ENCODE measurements around the gene XPC. TPM values are rescaled to one million over a fixed set of nuclear protein-coding genes. Genes with fewer than 3 reads are reported as not detected.

The XPC gene
- total and polyA plus RNA-seq, 4 donors: 12.7 to 26.7 (median 14.2) TPM

GRCh38 chr3:14118400-14119381 is 59.7 kb downstream of the XPC start:
- peak; percentile 44 for DNase-seq (ENCODE audit: low spot score)
- Histone ChIP-seq H3K9me3 (ENCODE audit: control insufficient read depth in 4 of 4, low read length in 3 of 4) (no peaks in the 10 kb centered on the region), H3K4me3 (ENCODE audit: low read depth in 1 of 3, low read length in 3 of 3) (no peak overlapping the region), H3K9ac (ENCODE audit: low read depth in 1 of 2, low read length in 2 of 2) (no peak overlapping the region), H3K27ac (ENCODE audit: low read depth in 1 of 2, low read length in 2 of 2) (peak overlapping the region; percentile 37 to 65), H3K4me1 (ENCODE audit: control insufficient read depth in 4 of 4, insufficient read depth in 4 of 4, low read length in 3 of 4) (peaks cover 21 to 65% (median 50%) of the 10 kb centered on the region in 4 donors), H3K27me3 (ENCODE audit: control insufficient read depth in 4 of 4, insufficient read depth in 4 of 4, low read length in 3 of 4) (no peaks in the 10 kb centered on the region), H3K36me3 (ENCODE audit: control insufficient read depth in 4 of 4, insufficient read depth in 3 of 4, low read depth in 1 of 4, low read length in 3 of 4) (peaks cover 2 to 14% (median 11%) of the 10 kb centered on the region in 4 donors)
- 36% methylated on average over 13 of the region's 13 CpGs for WGBS
- TF ChIP-seq EGR1 (IDR thresholded peaks at IDR 0.05; ENCODE audit: low read depth in 2 of 2) (no peak), JUND (IDR thresholded peaks at IDR 0.05) (peak; percentile 29 to 44), TAF1 (conservative IDR thresholded peaks at IDR 0.05) (no peak), FOXA2 (IDR thresholded peaks at IDR 0.05) (peak; percentile 18), NR2F2 (IDR thresholded peaks at IDR 0.05) (no peak), HNF4G (IDR thresholded peaks at IDR 0.05) (no peak), GABPA (IDR thresholded peaks at IDR 0.05 in 1 of 2, conservative IDR thresholded peaks at IDR 0.05 in 1 of 2) (peak in 1 of 2 donors; percentile 53), YY1 (IDR thresholded peaks at IDR 0.05) (peak; percentile 89), SP1 (IDR thresholded peaks at IDR 0.05) (peak; percentile 87), RXRA (IDR thresholded peaks at IDR 0.05) (peak; percentile 49 to 86), MAX (IDR thresholded peaks at IDR 0.05) (peak; percentile 62), HNF4A (conservative IDR thresholded peaks at IDR 0.05) (peak; percentile 72 to 73), FOXA1 (IDR thresholded peaks at IDR 0.05) (peak; percentile 54), RAD21 (IDR thresholded peaks at IDR 0.05) (peak; percentile 8 to 50)
- TF ChIP-seq, protein P1, sequence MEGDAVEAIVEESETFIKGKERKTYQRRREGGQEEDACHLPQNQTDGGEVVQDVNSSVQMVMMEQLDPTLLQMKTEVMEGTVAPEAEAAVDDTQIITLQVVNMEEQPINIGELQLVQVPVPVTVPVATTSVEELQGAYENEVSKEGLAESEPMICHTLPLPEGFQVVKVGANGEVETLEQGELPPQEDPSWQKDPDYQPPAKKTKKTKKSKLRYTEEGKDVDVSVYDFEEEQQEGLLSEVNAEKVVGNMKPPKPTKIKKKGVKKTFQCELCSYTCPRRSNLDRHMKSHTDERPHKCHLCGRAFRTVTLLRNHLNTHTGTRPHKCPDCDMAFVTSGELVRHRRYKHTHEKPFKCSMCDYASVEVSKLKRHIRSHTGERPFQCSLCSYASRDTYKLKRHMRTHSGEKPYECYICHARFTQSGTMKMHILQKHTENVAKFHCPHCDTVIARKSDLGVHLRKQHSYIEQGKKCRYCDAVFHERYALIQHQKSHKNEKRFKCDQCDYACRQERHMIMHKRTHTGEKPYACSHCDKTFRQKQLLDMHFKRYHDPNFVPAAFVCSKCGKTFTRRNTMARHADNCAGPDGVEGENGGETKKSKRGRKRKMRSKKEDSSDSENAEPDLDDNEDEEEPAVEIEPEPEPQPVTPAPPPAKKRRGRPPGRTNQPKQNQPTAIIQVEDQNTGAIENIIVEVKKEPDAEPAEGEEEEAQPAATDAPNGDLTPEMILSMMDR (IDR thresholded peaks at IDR 0.05; ENCODE audit: low read depth, low read length, missing input control): no peak
- TF ChIP-seq, protein P2, sequence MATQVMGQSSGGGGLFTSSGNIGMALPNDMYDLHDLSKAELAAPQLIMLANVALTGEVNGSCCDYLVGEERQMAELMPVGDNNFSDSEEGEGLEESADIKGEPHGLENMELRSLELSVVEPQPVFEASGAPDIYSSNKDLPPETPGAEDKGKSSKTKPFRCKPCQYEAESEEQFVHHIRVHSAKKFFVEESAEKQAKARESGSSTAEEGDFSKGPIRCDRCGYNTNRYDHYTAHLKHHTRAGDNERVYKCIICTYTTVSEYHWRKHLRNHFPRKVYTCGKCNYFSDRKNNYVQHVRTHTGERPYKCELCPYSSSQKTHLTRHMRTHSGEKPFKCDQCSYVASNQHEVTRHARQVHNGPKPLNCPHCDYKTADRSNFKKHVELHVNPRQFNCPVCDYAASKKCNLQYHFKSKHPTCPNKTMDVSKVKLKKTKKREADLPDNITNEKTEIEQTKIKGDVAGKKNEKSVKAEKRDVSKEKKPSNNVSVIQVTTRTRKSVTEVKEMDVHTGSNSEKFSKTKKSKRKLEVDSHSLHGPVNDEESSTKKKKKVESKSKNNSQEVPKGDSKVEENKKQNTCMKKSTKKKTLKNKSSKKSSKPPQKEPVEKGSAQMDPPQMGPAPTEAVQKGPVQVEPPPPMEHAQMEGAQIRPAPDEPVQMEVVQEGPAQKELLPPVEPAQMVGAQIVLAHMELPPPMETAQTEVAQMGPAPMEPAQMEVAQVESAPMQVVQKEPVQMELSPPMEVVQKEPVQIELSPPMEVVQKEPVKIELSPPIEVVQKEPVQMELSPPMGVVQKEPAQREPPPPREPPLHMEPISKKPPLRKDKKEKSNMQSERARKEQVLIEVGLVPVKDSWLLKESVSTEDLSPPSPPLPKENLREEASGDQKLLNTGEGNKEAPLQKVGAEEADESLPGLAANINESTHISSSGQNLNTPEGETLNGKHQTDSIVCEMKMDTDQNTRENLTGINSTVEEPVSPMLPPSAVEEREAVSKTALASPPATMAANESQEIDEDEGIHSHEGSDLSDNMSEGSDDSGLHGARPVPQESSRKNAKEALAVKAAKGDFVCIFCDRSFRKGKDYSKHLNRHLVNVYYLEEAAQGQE (IDR thresholded peaks at IDR 0.05): no peak
- TF ChIP-seq, protein P3, sequence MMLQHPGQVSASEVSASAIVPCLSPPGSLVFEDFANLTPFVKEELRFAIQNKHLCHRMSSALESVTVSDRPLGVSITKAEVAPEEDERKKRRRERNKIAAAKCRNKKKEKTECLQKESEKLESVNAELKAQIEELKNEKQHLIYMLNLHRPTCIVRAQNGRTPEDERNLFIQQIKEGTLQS (IDR thresholded peaks at IDR 0.05): no peak
- TF ChIP-seq, protein P4, sequence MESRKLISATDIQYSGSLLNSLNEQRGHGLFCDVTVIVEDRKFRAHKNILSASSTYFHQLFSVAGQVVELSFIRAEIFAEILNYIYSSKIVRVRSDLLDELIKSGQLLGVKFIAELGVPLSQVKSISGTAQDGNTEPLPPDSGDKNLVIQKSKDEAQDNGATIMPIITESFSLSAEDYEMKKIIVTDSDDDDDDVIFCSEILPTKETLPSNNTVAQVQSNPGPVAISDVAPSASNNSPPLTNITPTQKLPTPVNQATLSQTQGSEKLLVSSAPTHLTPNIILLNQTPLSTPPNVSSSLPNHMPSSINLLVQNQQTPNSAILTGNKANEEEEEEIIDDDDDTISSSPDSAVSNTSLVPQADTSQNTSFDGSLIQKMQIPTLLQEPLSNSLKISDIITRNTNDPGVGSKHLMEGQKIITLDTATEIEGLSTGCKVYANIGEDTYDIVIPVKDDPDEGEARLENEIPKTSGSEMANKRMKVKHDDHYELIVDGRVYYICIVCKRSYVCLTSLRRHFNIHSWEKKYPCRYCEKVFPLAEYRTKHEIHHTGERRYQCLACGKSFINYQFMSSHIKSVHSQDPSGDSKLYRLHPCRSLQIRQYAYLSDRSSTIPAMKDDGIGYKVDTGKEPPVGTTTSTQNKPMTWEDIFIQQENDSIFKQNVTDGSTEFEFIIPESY (IDR thresholded peaks at IDR 0.05): peak; percentile 63
